Activated B cell treated with CpG ODN at 0.5 μM for 24 hours (primary cell): Measurements from ENCODE around the gene TMEM125. TPM values are rescaled to one million over a fixed set of nuclear protein-coding genes. Genes with fewer than 3 reads are reported as not detected.

ENCODE experiments used
- ATAC-seq: fragments of 200-7000 bp; cut with Tn5 transposase; one replicate; pipeline ENCODE4 v1.10.0; 2021; ENCODE audit warnings: low read depth, mild to moderate bottlenecking, moderate library complexity
- CTCF ChIA-PET: fragments of 350-600 bp; sonication (Branson Sonifier 250); formaldehyde crosslinking; loops from one replicate; lab custom pipeline; 2021; ENCODE audit warnings: antibody characterized with exemption; lab: Charles Lee
- POLR2A ChIA-PET: fragments of 350-600 bp; sonication (Branson Sonifier 250); formaldehyde crosslinking; loops from one replicate; lab custom pipeline; 2021; ENCODE audit warnings: antibody characterized with exemption; lab: Charles Lee
- DNase-seq: peaks from one replicate; pipeline ENCODE4 v3.0.0; 2022
- H3K27ac Mint-ChIP-seq: one replicate; pipeline ENCODE4 v1.8.0; 2020; ENCODE audit warnings: mixed read lengths
- H3K27me3 Mint-ChIP-seq: one replicate; pipeline ENCODE4 v1.8.0; 2021; ENCODE audit warnings: mixed read lengths
- H3K36me3 Mint-ChIP-seq: one replicate; pipeline ENCODE4 v1.8.0; 2021; ENCODE audit warnings: low read depth, mixed read lengths
- H3K4me1 Mint-ChIP-seq: one replicate; pipeline ENCODE4 v1.8.0; 2021; ENCODE audit warnings: mixed read lengths
- H3K4me3 Mint-ChIP-seq: one replicate; pipeline ENCODE4 v1.8.0; 2020; ENCODE audit warnings: mild to moderate bottlenecking, mixed read lengths
- H3K9me3 Mint-ChIP-seq: one replicate; pipeline ENCODE4 v1.8.0; 2020; ENCODE audit warnings: mixed read lengths
- CTCF ChIP-seq: fragments of 200-600 bp; IDR thresholded peaks from one replicate; pipeline ENCODE4 v1.8.0; 2022; ENCODE audit warnings: antibody characterized with exemption, mild to moderate bottlenecking
- intact Hi-C: fragments of 100-400 bp; cut with micrococcal nuclease; formaldehyde crosslinking; loops from one replicate; pipeline ENCODE4 v1.15.1; 2024
- total RNA-seq: library from RNA; stranded (reverse); gene quantifications from 2 replicates; pipeline ENCODE4 v1.2.3, GENCODE V29; 2022

TMEM125 gene
- total RNA-seq, 1 donor from 2014 or later: not detected

- peaks cover 8% of the 10 kb centered on the region for H3K9me3 Mint-ChIP-seq
- intact Hi-C loops: no loop called here
- POLR2A ChIA-PET: no interaction called here
- no peak for ATAC-seq
- no peaks in the 10 kb centered on the region for H3K4me1 Mint-ChIP-seq
- no peak overlapping the region for H3K4me3 Mint-ChIP-seq
- H3K27ac Mint-ChIP-seq: no peak overlapping the region
- CTCF ChIA-PET: no interaction called here
- H3K36me3 Mint-ChIP-seq: no peaks in the 10 kb centered on the region
- peaks cover 2% of the 10 kb centered on the region for H3K27me3 Mint-ChIP-seq
- no peak for DNase-seq
- TF ChIP-seq CTCF: no peak
These were observed 14.2 kb upstream of the TMEM125 start for GRCh38 chr1:43255438-43256210.

- no peak overlapping the region for H3K4me3 Mint-ChIP-seq
- H3K4me1 Mint-ChIP-seq: no peaks in the 10 kb centered on the region
- CTCF ChIA-PET: no interaction called here
- ATAC-seq (no peak), DNase-seq (no peak)
- intact Hi-C loops: no loop called here
- POLR2A ChIA-PET: no interaction called here
- H3K9me3 Mint-ChIP-seq: peaks cover 8% of the 10 kb centered on the region
- H3K36me3 Mint-ChIP-seq: no peaks in the 10 kb centered on the region
- peaks cover 2% of the 10 kb centered on the region for H3K27me3 Mint-ChIP-seq
- H3K27ac Mint-ChIP-seq: no peak overlapping the region
- no peak for TF ChIP-seq CTCF
These were observed 12.9 kb upstream of the TMEM125 start for GRCh38 chr1:43256675-43257570.

GRCh38 chr1:43258370-43258769 lies 11.4 kb upstream of the TMEM125 start:
- Mint-ChIP-seq H3K27ac (no peak overlapping the region), H3K4me1 (no peaks in the 10 kb centered on the region), H3K36me3 (no peaks in the 10 kb centered on the region), H3K9me3 (peaks cover 8% of the 10 kb centered on the region), H3K27me3 (peaks cover 2% of the 10 kb centered on the region), H3K4me3 (no peak overlapping the region)
- POLR2A ChIA-PET: no interaction called here
- no peak for TF ChIP-seq CTCF
- intact Hi-C loops: no loop called here
- ATAC-seq (no peak), DNase-seq (no peak)
- CTCF ChIA-PET: no interaction called here

- Mint-ChIP-seq H3K36me3 (no peaks in the 10 kb centered on the region), H3K27ac (no peak overlapping the region), H3K4me3 (no peak overlapping the region), H3K9me3 (peaks cover 3% of the 10 kb centered on the region), H3K27me3 (peaks cover 3% of the 10 kb centered on the region), H3K4me1 (peaks cover 5% of the 10 kb centered on the region)
- DNase-seq (no peak), ATAC-seq (no peak)
- no peak for TF ChIP-seq CTCF
- ChIA-PET POLR2A (no interaction called here), CTCF (no interaction called here)
- intact Hi-C loops: no loop called here
These were observed 4.4 kb upstream of the TMEM125 start for GRCh38 chr1:43265431-43265830.

GRCh38 chr1:43266881-43267280 lies 2.9 kb upstream of the TMEM125 start:
- no peak for ATAC-seq
- peaks cover 3% of the 10 kb centered on the region for H3K9me3 Mint-ChIP-seq
- H3K27ac Mint-ChIP-seq: no peak overlapping the region
- TF ChIP-seq CTCF: no peak
- no peak overlapping the region for H3K4me3 Mint-ChIP-seq
- peaks cover 13% of the 10 kb centered on the region for H3K4me1 Mint-ChIP-seq
- ChIA-PET CTCF (no interaction called here), POLR2A (no interaction called here)
- H3K27me3 Mint-ChIP-seq: peaks cover 9% of the 10 kb centered on the region
- DNase-seq: no peak
- intact Hi-C loops: no loop called here
- no peaks in the 10 kb centered on the region for H3K36me3 Mint-ChIP-seq
